ENCODE data around the gene KCNC3. TPM values are rescaled to one million over a fixed set of nuclear protein-coding genes. Genes with fewer than 3 reads are reported as not detected.

Gene KCNC3
- total RNA-seq, 1 donor from 2014 or later, result 0.35 TPM

DNA sequence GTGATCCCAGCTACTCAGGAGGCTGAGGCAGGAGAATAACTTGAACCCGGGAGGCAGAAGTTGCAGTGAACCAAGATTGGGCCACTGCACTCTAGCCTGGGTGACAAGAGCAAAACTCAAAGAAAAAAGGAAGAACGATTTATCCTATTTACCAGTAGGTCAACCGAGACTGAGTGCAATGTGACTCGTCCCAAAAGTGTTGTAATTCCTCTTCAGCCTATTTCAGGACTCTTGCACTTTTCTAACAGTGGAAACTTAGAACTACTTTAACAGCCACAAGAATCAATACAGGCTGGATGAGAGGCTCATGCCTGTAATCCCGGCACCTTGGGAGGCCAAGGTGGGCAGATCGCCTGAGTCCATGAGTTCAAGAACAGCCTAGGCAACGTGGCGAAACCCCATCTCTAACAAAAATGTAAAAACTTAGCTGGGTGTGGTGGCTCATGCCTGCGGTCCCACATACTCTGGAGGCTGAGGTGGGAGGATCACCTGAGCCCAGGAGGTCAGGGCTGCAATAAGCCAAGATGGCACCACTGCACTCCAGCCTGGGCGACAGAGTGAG is 42.8 kb upstream of the KCNC3 start:
- TF ChIP-seq, protein P1, sequence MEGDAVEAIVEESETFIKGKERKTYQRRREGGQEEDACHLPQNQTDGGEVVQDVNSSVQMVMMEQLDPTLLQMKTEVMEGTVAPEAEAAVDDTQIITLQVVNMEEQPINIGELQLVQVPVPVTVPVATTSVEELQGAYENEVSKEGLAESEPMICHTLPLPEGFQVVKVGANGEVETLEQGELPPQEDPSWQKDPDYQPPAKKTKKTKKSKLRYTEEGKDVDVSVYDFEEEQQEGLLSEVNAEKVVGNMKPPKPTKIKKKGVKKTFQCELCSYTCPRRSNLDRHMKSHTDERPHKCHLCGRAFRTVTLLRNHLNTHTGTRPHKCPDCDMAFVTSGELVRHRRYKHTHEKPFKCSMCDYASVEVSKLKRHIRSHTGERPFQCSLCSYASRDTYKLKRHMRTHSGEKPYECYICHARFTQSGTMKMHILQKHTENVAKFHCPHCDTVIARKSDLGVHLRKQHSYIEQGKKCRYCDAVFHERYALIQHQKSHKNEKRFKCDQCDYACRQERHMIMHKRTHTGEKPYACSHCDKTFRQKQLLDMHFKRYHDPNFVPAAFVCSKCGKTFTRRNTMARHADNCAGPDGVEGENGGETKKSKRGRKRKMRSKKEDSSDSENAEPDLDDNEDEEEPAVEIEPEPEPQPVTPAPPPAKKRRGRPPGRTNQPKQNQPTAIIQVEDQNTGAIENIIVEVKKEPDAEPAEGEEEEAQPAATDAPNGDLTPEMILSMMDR (conservative IDR thresholded peaks at IDR 0.05; ENCODE audit: low read depth, low read length), result no peak
- DNase-seq (ENCODE audit: low read depth), result no peak
- no peak overlapping the region for H3K4me3 ChIP-seq (ENCODE audit: low read depth, low read length)

DNA sequence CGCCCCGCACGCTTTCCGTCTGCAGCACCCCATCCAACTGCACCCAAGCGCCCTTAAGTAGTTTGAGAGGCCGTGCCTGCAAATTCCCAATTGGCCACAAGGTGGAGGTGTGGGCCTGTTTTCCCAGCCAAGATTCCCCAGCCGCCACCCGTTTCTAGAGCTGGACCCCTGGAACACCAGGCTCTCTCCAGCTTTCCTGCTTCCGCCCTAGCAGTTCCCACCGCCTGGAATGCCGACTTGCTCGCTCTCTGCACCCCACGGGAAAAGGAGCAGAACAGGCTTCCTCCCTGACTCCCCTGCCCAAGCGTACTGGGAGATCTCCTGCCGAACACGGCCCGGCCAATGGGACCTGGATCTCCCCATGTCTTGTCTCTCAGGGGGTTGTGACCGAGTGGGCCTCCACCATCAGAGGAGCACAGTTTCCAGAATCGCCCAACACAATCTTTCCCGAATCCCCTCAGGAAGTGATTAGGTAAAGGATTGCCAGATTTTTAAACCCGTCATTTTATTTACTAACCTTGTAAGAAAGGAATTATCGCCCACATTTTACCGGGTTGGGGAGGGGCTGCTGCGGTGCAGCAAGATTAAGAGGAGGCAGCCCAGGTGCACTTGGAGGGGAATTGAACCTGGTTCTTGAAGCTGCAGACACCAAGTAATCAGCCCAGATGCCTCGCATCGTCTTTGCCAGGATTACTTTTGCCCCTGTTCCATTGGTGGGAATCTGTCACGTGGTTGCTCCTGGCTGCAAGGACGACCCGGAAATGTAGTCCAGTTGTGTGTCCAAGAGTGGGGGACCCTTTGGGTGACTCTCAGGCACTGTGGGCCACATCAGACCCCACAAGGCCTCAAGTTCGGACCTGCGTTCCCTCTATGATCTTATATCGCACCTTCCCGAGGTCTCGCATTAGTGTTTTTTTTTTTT is 39.7 kb upstream of the KCNC3 start:
- peak overlapping the region; percentile 84 for H3K4me3 ChIP-seq (ENCODE audit: low read depth, low read length)
- TF ChIP-seq, protein P1 (conservative IDR thresholded peaks at IDR 0.05; ENCODE audit: low read depth, low read length), result peak; percentile 80
- DNase-seq (ENCODE audit: low read depth), result no peak

DNA sequence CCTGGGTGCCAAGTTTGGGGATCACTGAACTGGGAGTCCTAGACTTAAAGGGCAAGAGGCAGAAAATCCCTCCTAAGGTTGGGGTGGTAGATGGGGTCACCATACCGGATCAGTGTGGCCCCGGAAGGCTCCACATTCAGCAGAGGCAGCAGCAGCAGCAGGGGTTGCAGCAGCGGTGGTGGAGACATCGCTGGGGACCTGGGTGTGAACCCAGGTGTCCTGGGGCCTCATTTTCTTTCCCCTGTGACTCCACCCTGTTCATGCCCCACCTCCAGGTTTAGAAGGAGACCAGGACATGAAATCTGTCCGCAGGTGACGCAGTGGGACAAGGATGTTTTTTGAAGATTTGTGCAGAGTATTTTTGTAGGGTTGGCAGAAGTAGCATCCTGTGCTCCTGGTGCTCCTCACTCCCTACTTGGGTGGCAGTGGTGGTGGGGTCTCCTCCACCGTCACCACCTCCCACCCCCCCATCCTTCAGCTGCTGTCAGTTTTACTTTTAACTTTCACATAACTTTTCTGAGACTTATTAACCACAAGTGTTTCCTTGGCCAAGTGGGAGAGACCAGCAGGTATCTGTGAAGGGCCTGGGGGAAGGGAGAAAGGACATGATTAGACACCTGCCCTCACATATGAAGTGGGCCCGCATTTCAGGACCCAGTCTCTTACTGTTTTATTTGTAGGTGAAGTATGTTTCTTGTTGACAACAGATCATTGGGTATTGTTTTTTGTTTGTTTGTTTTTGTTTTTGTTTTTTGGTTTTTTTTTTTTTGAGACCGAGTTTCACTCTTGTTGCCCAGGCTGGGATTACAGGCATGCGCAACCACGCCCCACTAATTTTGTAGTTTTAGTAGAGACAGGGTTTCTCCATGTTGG is 36.5 kb upstream of the KCNC3 start, which contains the start of gene NAPSA:
Gene NAPSA (minus strand): TSS at position 206 of the 873 bp plus-strand sequence. CDS start 18 bp downstream, at position 188.
- TF ChIP-seq, protein P1 (conservative IDR thresholded peaks at IDR 0.05; ENCODE audit: low read depth, low read length), result no peak
- no peak for DNase-seq (ENCODE audit: low read depth)
- H3K4me3 ChIP-seq (ENCODE audit: low read depth, low read length), result no peak within 1 kb of the TSS

DNA sequence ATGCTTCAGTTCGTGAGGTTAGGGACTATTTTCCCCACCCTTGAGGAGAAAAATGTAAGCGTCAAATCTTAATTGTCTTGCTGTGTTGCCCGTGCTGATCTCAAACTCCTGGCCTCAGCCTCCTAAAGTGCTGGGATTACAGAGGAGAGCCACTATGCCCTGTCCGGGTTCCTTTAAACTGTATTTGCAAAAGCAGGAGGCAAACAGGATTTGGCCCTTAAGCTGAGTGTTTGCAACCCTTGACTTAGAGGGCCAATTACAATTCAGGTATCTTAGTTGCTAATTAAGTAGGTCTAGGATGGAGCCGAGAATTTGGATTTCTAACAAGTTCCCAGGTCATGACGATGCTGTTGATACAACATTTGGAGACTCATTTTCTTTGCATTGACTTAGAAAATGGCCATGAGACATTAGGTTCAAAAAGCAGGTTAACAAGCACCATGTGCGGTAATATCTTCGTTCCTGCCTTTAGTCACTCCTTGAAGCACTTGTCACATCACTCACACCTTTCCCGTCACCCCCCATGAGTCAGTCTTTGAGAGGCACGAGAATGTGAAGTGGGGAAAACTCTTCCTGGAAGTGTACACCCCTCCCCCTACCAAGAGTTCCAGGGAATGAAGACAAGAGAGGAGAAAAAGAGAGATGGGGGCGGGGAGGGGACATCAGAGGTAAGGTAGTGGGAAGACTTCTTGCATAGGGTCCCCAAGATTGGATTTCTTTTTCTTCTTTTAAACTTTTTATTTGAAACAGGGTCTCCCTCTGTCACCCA is 33.7 kb upstream of the KCNC3 start:
- TF ChIP-seq, protein P1 (conservative IDR thresholded peaks at IDR 0.05; ENCODE audit: low read depth, low read length), result no peak
- H3K4me3 ChIP-seq (ENCODE audit: low read depth, low read length), result no peak overlapping the region
- no peak for DNase-seq (ENCODE audit: low read depth)

DNA sequence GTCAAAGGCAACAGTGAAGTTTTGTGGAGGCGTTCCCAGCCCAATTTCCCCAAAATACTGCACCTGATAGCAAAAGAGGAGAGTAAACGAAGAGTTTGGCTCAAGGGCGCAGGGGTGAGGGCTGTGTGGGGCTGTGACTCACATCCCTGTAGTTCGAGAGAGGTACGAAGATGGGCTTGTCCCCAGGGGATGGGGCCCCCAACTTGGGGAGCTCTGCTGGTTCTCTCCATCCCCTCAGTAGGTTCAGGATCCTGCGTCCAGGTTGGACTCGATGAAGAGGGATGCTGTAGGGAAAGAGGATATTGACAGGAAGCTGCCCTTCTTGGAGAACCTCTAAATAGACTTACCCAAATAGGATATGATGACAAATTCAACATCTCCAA is 32.8 kb upstream of the KCNC3 start:
- TF ChIP-seq, protein P1 (conservative IDR thresholded peaks at IDR 0.05; ENCODE audit: low read depth, low read length), result no peak
- H3K4me3 ChIP-seq (ENCODE audit: low read depth, low read length), result no peak overlapping the region
- no peak for DNase-seq (ENCODE audit: low read depth)
